ENCODE results near the gene NSMCE1. TPM values are rescaled to one million over a fixed set of nuclear protein-coding genes. Genes with fewer than 3 reads are reported as not detected.

The NSMCE1 gene
- total and polyA plus RNA-seq, 8 donors: 48.6 to 71.7 (median 65.0) TPM

DNA sequence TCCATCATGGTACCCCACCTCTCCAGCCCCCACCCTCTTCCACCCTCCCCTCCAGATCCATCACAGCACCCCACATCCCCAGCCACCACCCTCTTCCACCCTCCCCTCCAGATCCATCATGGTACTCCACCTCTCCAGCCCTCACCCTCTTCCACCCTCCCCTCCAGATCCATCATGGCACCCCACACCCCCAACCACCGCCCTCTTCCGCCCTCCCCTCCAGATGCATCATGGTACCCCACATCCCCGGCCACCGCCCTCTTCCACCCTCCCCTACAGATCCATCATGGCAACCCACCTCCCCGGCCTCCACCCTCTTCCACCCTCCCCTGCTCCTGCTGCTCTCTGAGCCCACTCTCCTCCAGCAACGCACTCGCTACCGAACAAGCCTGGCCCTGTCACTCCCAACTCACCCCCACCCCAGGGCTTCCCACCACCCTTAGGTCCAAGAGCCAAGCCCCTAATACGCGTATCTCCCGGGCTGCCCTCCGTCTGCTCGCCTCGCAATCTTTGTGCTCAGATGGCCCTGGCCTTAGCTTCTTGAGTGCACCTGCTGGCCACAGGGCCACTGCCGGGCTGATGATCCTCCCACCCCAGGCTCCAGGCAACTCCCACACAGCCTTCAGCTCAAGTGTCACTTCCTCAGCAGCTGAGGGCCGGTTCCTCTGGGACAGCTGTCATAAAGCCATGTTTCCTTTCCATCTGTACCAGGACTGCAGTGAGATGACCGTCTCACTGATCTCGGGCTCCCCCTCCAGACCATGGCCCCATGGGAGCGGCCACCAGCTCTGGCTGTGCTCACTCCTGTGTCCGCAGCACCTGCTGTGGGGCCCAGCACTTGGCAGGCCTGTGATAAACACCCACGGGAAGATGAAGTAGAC, 39.7 kb downstream of the NSMCE1 start:
- H3K27ac ChIP-seq: no peak overlapping the region
- H3K27me3 ChIP-seq: no peaks in the 10 kb centered on the region
- peak in 1 of 4 donors; percentile 59 for DNase-seq
- TF ChIP-seq, protein P1, sequence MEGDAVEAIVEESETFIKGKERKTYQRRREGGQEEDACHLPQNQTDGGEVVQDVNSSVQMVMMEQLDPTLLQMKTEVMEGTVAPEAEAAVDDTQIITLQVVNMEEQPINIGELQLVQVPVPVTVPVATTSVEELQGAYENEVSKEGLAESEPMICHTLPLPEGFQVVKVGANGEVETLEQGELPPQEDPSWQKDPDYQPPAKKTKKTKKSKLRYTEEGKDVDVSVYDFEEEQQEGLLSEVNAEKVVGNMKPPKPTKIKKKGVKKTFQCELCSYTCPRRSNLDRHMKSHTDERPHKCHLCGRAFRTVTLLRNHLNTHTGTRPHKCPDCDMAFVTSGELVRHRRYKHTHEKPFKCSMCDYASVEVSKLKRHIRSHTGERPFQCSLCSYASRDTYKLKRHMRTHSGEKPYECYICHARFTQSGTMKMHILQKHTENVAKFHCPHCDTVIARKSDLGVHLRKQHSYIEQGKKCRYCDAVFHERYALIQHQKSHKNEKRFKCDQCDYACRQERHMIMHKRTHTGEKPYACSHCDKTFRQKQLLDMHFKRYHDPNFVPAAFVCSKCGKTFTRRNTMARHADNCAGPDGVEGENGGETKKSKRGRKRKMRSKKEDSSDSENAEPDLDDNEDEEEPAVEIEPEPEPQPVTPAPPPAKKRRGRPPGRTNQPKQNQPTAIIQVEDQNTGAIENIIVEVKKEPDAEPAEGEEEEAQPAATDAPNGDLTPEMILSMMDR (IDR thresholded peaks at IDR 0.05): no peak
- no peaks in the 10 kb centered on the region for H3K9me3 ChIP-seq
- intact Hi-C loops (cut with DNase I): no loop called here
- H3K4me3 ChIP-seq: no peak overlapping the region
- peak; percentile 6 for ATAC-seq
- peaks cover 0 to 14% of the 10 kb centered on the region in 2 donors for H3K4me1 ChIP-seq
- peaks cover 0 to 71% of the 10 kb centered on the region in 2 donors for H3K36me3 ChIP-seq

DNA sequence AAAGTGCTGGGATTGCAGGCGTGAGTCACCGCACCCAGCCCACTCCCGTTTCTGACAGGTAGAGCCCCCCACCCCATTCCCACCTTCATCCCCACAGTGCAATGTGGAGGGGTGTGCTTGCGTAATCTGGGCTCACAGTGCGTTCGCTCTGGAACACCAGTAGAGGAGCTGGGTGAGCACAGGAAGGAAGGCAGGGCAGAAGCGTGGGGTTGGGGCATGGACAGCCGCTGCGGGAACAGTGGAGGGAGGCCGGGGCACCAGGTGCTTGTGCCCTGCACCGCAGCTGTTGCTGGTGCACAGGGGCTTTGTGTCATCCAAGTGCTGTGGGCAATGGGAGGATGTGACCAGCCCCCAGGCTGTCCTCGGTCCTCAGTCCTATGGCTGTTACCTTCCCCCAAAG, 40.5 kb downstream of the NSMCE1 start:
- peaks cover 3 to 15% of the 10 kb centered on the region in 2 donors for H3K4me1 ChIP-seq
- intact Hi-C loops (cut with DNase I): no loop called here

DNA sequence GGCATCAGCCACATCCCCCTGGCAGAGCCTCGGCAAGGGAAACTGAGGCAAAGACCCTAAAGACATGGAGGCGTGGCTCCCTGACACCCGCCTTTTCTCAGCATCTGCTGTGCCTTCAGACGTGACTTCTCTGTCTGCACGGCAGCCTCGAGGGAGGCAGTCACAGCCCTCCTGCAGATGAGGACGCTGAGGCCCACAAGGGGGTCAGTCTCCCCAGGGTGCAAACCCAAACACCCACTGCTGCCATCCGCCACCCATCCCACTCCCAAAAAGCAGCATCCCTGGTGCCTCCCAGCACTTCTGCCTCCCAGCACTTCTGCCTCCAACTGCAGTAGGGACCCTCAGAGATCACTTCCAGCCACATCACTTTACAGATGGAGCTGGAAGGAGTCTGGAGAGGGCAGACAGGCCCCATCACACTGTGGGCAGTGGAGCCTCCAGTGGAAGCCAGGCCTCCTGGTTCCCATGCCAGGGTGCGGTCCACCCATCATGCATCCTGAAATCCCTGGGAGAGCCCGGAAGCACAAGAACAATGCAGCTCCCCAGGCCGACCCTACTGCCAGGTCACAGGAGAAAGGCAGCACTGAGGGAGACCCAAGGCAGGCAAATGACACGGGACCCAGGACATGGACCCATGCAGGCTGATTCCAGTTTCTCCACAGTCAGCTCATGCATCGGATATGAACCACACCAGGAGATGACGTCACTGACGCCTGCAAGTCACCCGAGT, 41.4 kb downstream of the NSMCE1 start:
- Histone ChIP-seq H3K9me3 (no peaks in the 10 kb centered on the region), H3K27ac (no peak overlapping the region), H3K4me3 (no peak overlapping the region), H3K36me3 (peaks cover 0 to 60% of the 10 kb centered on the region in 2 donors), H3K4me1 (peaks cover 9 to 21% of the 10 kb centered on the region in 2 donors), H3K27me3 (no peaks in the 10 kb centered on the region)
- TF ChIP-seq, protein P1 (IDR thresholded peaks at IDR 0.05): no peak
- no peak for DNase-seq
- intact Hi-C loops (cut with DNase I): no loop called here
- ATAC-seq: no peak

More for the DNA sequence above, 40.5 kb downstream of the NSMCE1 start:
- ATAC-seq (no peak), DNase-seq (no peak)
- no peak overlapping the region for H3K27ac ChIP-seq
- H3K36me3 ChIP-seq: peaks cover 0 to 69% of the 10 kb centered on the region in 2 donors
- TF ChIP-seq, protein P1 (IDR thresholded peaks at IDR 0.05): no peak
- no peaks in the 10 kb centered on the region for H3K9me3 ChIP-seq
- H3K4me3 ChIP-seq: no peak overlapping the region
- H3K27me3 ChIP-seq: no peaks in the 10 kb centered on the region

DNA sequence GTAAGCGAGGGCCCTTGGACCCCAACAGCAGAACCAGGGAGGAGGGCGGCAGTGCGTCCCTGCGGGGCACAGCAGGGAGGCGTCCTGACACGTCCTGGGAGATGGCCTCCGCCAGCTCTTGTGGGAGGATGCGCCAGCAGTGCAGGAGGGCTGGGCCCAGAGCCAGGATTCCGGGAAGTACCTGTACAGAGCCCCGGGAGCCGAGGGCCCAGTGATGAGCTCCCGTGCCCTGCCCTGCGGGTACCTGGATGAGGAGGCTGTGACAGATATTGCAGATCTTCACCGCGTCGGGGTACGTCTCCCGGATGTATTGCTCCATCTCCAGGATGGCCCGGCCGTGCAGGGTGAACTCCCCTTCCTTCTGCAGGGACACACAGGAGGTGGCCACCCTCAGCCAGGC, 42.1 kb downstream of the NSMCE1 start:
- Histone ChIP-seq H3K9me3 (no peaks in the 10 kb centered on the region), H3K27ac (no peak overlapping the region), H3K27me3 (no peaks in the 10 kb centered on the region), H3K36me3 (peaks cover 0 to 53% of the 10 kb centered on the region in 2 donors), H3K4me1 (peaks cover 9 to 18% of the 10 kb centered on the region in 2 donors), H3K4me3 (no peak overlapping the region)
- ATAC-seq: no peak
- peak in 1 of 4 donors; percentile 73 for DNase-seq
- intact Hi-C loops (cut with DNase I): no loop called here
- TF ChIP-seq, protein P1 (IDR thresholded peaks at IDR 0.05): no peak
